Eye (tissue), 1 donor: ENCODE measurements around the gene LUZP1.

ENCODE experiments used
- DNase-seq: peaks from one replicate; pipeline ENCODE4 v3.0.0-alpha.2; 2015

The LUZP1 gene

GRCh38 chr1:23080885-23081284 is 87.8 kb downstream of the LUZP1 start:
- no peak for DNase-seq

DNA sequence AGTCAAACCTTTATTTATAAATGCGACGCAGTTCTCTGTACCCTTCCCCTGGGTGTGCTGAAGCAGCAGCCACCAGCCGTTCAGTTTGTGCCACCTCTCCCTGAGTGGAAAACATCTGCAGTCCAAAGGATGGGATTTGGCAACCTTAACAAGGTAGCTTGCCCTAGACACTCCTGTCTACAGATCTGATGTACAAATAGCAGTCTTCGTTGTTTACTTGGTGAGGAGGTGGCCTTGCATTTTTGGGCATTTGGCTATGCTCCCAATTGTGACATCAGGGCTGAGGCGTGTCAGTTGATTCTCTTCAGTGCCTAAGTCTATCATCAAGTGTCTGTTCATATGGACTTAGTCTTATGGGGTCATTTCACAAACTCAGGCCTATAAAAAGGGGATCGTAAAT is 89.6 kb downstream of the LUZP1 start:
- no peak for DNase-seq

DNA sequence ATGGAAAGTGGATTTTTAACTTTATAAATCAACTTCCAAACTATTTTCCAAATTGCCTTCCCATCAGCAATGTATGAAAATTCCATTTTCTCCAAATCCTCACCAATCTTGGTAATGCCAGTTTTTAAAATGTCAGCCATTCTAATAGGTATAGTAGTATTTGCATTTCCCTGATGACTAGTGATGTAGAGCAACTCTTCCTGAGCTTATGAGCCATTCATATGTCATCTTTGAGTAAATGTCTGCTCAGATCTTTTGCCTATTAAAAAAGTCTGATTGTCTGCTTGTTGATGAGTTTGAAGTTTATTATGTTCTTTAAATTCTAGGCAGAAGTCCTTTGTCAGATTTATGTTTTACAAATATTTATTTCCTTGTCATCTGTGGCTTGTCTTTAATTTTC is 94.6 kb downstream of the LUZP1 start:
- no peak for DNase-seq

DNA sequence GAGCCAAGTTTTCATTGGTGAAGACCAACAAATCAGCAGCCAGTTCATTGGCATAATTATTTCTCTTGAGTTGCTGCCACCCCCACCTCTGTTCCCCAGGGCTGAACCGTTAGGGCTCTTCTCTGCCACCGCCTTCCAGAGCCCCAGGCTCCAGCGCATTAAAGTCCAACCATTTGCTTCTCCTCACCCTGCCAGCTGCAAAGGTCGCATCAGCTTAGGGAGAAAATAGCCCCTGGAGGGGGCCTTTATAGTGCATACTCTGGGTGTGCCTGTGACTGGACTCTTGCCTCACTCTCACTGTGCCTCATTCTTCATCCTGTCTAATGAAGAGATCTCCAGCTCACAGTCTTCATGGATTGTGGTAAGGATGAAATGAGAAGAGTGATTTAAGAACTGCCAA is 99.0 kb downstream of the LUZP1 start:
- DNase-seq: no peak

DNA sequence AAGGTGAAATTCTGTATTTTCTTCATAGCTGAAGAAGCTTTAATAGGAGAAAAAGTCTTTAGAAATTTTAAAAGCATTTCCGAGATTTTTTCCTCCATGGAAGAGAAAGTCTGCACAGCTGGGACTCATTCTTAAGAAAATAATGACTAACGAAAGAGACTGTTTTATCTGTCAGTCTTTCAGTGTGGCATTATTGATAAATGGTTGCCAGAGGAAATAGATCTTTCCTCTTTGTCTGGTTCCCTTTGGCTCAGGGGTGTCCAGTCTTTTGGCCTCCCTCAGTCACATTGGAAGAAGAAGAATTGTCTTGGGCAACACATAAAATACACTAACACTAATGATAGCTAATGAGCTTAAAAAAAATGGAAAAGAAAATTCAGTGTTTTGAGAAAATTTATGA is 99.5 kb downstream of the LUZP1 start:
- DNase-seq: no peak

DNA sequence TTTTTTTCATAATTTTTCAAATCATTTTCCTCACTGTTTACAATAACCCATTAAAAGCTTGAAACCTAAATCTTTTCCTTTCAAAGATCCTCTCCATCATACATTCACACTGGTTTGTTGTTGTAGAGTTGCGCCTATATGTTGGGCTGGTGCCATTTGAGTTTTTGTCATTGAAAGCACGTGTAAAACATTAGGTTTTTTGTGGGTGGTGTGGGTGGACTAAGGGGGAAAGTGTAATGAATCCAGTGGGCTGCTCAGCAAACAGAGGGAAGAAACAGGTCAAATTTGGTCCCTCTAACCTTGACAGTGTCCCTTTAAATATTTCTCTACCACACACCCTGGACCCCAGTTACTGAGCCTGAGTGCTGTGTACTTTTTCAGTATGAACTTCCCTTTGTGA is 102.6 kb downstream of the LUZP1 start:
- no peak for DNase-seq

GRCh38 chr1:23065385-23065784 is 103.3 kb downstream of the LUZP1 start:
- DNase-seq: no peak

- no peak for DNase-seq
Measured at GRCh38 chr1:23062271-23062670, 106.4 kb downstream of the LUZP1 start.

GRCh38 chr1:23057301-23057700 is 111.4 kb downstream of the LUZP1 start:
- no peak for DNase-seq

DNA sequence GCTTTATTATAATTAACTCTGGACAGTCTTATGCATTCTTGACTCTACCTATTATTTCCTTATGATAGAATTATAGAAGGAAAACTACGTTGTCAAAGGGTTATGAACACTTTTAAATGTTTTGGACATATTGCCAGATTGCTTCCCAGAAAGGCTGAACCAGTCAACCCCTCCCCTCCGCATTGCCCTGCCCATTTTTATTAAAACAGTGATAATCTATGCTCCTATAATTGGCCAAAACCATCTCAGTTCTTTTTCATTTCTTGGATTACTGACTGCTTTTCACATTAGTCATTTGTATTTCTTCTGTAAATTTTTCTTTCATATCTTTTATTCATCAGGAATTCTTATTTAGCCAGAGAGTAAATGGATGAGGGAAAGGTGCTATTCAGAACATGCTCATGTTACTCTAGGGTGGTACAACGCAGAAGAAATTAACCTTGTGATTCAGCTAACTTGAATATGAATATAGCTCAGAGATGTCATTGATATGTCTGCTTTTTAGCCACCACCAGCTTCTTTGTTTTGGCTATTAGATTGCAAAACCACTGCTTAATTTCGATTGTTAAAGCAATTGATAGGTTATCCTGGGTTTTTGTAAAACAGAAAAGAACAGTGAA is 117.3 kb downstream of the LUZP1 start:
- no peak for DNase-seq

DNA sequence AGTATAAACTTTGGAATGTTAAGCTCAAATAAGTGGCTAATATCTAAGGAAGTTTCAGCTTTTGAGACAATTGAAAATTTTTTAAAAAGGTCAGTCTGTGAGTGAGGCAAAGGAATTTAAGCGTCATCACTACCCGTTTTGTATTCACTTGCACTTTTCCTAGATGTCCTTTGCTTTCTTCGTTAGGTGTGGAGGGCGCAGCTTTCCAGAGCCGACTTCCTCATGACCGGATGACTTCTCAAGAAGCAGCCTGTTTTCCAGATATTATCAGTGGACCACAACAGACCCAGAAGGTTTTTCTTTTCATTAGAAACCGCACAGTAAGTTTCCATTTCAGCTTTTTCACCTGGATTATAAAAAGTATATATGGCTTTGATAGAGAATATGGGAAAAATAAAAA is 118.5 kb downstream of the LUZP1 start:
- no peak for DNase-seq

DNA sequence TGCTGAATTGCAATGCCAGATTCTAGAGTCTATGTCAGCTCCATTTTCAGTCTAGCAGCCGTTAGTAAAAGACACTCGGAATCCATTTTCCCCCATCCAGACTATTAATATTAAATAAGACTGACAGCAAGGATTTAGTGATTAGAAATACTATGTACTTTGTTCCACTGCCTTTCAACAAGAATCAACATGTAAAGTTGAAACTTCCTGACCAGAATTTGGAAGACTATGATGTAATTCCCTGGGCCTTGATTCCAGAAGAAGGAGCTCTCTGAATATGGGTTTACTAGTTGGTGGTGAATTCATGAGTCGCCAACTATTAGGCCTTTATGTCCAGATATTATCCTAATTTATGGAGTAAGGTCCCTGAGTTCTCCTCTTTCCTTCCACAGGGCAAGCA is 124.6 kb downstream of the LUZP1 start:
- no peak for DNase-seq

DNA sequence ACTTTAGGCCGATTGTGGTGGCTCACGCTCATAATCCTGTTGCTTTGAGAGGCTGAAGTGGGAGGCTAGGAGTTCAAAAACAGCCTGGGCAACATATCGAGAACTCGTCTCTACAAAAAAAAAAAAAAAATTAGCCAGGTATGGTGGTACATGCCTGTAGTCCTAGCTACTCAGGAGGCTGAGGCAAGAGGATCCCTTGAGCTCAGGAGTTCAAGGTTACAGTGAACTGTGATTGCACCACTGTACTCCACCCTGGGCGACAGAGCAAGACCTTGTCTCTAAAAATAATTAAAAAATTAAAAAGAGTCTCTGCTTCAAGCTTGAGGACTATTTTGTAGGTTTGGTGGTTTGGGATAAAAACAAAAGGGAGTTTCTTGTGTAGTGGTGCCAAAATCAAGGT is 128.1 kb downstream of the LUZP1 start:
- DNase-seq: no peak

DNA sequence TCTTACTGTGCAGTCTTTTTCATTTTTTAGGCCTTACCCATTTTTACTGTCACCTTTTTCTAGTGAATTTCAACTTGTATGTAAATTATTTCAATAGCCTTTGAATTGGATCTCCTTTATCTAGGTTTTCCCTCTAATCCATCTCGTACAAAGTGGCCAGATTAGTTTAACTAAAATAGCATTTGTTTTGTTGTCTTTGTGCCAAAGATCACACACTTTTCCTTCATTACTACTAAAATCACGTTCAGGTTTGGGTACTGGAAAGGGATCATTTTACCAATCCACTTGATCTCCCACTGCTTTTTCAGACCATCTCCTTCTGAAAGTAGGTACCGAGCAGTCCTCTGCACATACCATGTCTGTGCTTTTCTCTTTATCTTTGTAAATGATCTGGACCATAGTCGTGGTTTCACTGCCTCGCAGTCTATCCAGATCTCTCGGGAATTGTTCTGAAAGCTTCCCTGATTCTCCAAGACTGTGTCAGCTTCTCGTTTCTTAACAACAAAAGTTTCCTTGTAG is 129.3 kb downstream of the LUZP1 start:
- DNase-seq: no peak

DNA sequence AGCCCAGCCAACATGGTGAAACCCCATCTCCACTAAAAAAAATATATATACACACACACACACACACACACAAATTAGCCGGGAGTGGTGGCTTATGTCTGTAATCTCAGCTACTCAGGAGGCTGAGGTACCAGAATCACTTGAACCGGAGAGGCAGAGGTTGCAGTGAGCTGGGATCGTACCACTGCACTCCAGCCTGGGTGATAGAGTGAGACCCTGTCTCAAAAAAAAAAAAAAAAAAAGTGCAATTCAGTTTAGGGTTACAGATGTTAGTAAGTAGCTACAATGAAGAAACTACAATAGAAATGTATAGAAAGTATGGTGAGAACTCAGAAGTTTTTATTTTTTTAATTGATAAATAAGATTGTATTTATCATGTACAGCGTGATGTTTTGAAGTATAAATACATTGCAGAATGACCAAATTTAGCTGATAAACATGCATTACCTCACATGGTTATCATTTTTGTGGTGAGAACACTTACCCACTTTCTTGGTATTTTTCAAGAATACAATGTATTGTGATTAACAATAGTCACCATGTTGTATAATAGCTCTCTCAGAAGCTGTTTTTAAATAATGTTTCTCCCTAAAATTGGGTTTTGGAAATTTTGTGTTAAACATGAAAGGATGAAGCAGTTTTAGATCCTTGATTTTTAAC is 131.4 kb downstream of the LUZP1 start:
- DNase-seq: no peak

GRCh38 chr1:23035823-23036452 is 132.7 kb downstream of the LUZP1 start:
- DNase-seq: no peak
